Naive thymus-derived CD8-positive, alpha-beta T cell (primary cell): Measurements from ENCODE around the gene F5. TPM values are rescaled to one million over a fixed set of nuclear protein-coding genes. Genes with fewer than 3 reads are reported as not detected.
"Not testable (repeated sequence)": the region's sequence is repeated elsewhere in the genome, so short reads cannot be mapped to it uniquely, and the experiment has no call there.

Experiments
- ATAC-seq, 2 donors: fragments of 150-1000 bp; cut with Tn5 transposase in 1 of 2; sonication (Bioruptor Pico), chemical (Tn5 transposase) in 1 of 2; 1 replicate in 1 of 2; 2 replicates in 1 of 2; pipeline ENCODE4 v1.10.0; 2021; ENCODE audit warnings: mild to moderate bottlenecking in 2 of 2, moderate library complexity in 2 of 2
- POLR2A ChIA-PET: fragments of 350-600 bp; sonication (Branson Sonifier 250); formaldehyde crosslinking; loops from one replicate; lab custom pipeline; 2021; ENCODE audit warnings: antibody characterized with exemption; lab: Charles Lee
- DNase-seq, 10 donors: peaks; one replicate each; pipeline versions ENCODE4 v3.0.0 to v3.0.0-alpha.2; 2020 to 2022
- H3K27ac Mint-ChIP-seq, 10 donors: one replicate each; pipeline ENCODE4 v1.8.0; 2020 to 2022; ENCODE audit warnings: mild to moderate bottlenecking in 10 of 10, mixed read lengths in 10 of 10, moderate library complexity in 4 of 10, inconsistent platforms in 1 of 10
- H3K27me3 Mint-ChIP-seq, 5 donors: one replicate each; pipeline ENCODE4 v1.8.0; 2021 to 2022; ENCODE audit warnings: mixed read lengths in 5 of 5
- H3K36me3 Mint-ChIP-seq, 3 donors: one replicate each; pipeline ENCODE4 v1.8.0; 2020 to 2022; ENCODE audit warnings: mixed read lengths in 3 of 3, mild to moderate bottlenecking in 2 of 3, inconsistent platforms in 1 of 3
- H3K4me1 Mint-ChIP-seq, 4 donors: one replicate each; pipeline ENCODE4 v1.8.0; 2021 to 2022; ENCODE audit warnings: mixed read lengths in 4 of 4
- H3K4me3 Mint-ChIP-seq, 10 donors: one replicate each; pipeline ENCODE4 v1.8.0; 2020 to 2022; ENCODE audit warnings: mild to moderate bottlenecking in 10 of 10, mixed read lengths in 10 of 10, moderate library complexity in 6 of 10, inconsistent platforms in 1 of 10
- H3K9me3 Mint-ChIP-seq, 9 donors: one replicate each; pipeline ENCODE4 v1.8.0; 2020 to 2022; ENCODE audit warnings: mixed read lengths in 9 of 9, mild to moderate bottlenecking in 3 of 9, inconsistent platforms in 1 of 9, moderate library complexity in 1 of 9
- polyA plus RNA-seq, 3 donors: library from polyadenylated mRNA; unstranded; fragments of 300-500 nt; fragmentation: Illumina TruSeq; gene quantifications; one replicate each; pipeline ENCODE4 v1.2.3, GENCODE V29; 2021
- total RNA-seq, 8 experiments: library from RNA in 2 of 8; stranded (reverse) in 2 of 8; gene quantifications; one replicate each; pipeline ENCODE4 v1.2.3 and lab custom pipeline; 2021 to 2026

Gene F5
- total and polyA plus RNA-seq, 5 experiments from 2014 or later = 0.16 to 0.91 (median 0.21) TPM; not detected in 1

DNA sequence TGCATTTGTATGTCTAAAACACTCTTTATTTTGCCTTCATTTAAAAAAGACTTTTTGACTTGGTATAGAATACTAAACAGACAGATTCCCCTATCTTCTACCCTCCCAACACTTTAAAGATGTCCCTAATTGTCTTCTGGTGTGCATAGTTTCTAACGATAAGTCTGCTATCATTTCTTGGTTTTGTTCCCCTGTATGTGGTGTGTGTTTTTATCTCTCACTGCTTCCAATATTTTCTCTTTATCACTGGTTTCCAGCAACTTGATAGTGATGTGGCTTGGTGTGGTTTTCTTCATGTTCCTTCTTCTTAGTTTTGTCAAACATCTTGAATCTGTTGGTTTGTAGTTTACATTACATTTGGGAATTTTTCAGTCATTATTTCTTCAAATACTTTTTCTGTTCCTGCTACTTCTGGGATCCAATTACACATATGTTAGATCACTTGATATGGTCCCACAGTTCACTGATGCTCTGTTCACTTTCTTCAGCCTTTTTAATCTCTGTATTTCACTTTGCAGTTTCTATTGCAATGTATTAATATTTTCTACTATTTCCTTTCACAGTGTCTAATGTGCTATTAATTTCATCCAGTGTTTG is 23.2 kb downstream of the F5 start:
- H3K4me3 Mint-ChIP-seq = no peak overlapping the region
- peaks cover 0 to 13% (median 9%) of the 10 kb centered on the region in 3 donors for H3K36me3 Mint-ChIP-seq
- ATAC-seq (no peak), DNase-seq (no peak)
- H3K27me3 Mint-ChIP-seq = peaks cover 0 to 13% (median 2%) of the 10 kb centered on the region in 5 donors
- POLR2A ChIA-PET = no interaction called here
- peaks cover 0 to 4% (median 1%) of the 10 kb centered on the region in 4 donors for H3K4me1 Mint-ChIP-seq
- H3K27ac Mint-ChIP-seq = no peak overlapping the region
- H3K9me3 Mint-ChIP-seq = peaks cover 0 to 24% (median 14%) of the 10 kb centered on the region in 9 donors

DNA sequence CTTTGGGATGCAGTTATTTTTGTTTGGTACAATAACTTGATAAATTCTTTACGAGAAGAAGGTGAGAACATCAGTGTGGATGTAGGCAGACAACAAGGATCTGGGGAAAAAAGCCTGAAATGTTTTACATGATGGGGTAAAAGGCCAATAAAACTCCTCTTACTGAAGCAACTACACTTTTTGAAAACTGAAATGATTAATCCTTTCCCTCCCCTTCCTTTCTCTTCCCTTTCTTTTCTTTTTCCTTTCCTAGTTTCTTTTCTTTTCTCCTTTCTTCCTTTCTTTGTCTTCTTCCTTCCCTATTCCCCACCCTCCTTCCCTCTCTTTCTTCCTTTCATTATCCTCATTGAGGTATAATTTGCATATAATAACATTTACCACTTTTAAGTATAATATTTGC is 24.6 kb downstream of the F5 start:
- peaks cover 0 to 13% (median 2%) of the 10 kb centered on the region in 5 donors for H3K27me3 Mint-ChIP-seq
- H3K27ac Mint-ChIP-seq = no peak overlapping the region
- H3K4me1 Mint-ChIP-seq = peaks cover 0 to 4% (median 1%) of the 10 kb centered on the region in 4 donors
- H3K9me3 Mint-ChIP-seq = peaks cover 0 to 24% (median 14%) of the 10 kb centered on the region in 9 donors
- no peak overlapping the region for H3K4me3 Mint-ChIP-seq
- peaks cover 0 to 13% (median 9%) of the 10 kb centered on the region in 3 donors for H3K36me3 Mint-ChIP-seq
- ATAC-seq = no peak
- POLR2A ChIA-PET = no interaction called here
- no peak for DNase-seq

DNA sequence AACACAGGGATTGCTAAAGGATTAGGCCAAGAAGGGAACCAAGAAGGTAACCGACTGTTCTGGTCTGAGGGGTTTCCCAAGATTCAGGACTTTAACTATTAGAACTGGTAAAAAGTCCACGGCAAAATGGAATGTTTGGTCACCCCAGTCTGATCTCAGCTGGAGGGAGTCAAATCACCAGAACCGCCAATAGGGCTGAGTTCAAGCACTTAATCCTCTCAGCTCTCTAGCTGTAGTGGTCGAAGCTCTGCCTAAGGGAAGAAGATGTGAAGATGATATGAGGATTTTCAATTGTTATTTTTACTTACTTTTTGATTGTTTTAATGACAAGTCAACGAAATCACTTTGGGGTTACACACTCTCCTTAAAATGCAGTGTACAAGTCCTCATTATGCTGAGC is 29.1 kb downstream of the F5 start:
- Mint-ChIP-seq H3K27ac (no peak overlapping the region), H3K4me1 (peaks cover 0 to 3% (median 0%) of the 10 kb centered on the region in 4 donors), H3K27me3 (peaks cover 0 to 2% (median 0%) of the 10 kb centered on the region in 5 donors), H3K9me3 (no peaks in the 10 kb centered on the region), H3K4me3 (no peak overlapping the region), H3K36me3 (peaks cover 0 to 2% (median 0%) of the 10 kb centered on the region in 3 donors)
- ATAC-seq (no peak), DNase-seq (no peak)
- POLR2A ChIA-PET = no interaction called here

DNA sequence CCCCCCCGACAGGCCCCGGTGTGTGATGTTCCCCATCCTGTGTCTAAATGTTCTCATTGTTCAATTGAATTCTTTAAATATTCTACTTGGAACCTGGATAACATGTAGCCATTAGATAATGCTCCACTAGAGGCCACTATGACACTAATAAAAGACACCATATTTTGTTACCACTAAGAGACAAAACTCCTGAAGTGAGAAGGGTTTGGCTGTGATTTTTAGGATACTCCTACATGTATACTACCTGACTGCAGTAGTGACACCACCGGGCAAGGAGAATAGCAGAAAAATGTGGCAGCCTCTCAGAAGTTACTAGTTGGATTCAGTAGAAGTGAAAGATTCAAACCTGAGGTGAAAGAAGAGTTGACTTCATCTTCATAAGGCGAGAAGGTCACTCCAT is 36.0 kb downstream of the F5 start:
- POLR2A ChIA-PET = no interaction called here
- Mint-ChIP-seq H3K27ac (no peak overlapping the region), H3K27me3 (peaks cover 0 to 6% (median 2%) of the 10 kb centered on the region in 5 donors), H3K9me3 (no peaks in the 10 kb centered on the region), H3K4me3 (no peak overlapping the region), H3K4me1 (peaks cover 0 to 6% (median 1%) of the 10 kb centered on the region in 4 donors), H3K36me3 (no peaks in the 10 kb centered on the region)
- peak in 4 of 10 donors; percentile 5 to 60 (median 50) for DNase-seq
- peak; percentile 71 to 75 for ATAC-seq

DNA sequence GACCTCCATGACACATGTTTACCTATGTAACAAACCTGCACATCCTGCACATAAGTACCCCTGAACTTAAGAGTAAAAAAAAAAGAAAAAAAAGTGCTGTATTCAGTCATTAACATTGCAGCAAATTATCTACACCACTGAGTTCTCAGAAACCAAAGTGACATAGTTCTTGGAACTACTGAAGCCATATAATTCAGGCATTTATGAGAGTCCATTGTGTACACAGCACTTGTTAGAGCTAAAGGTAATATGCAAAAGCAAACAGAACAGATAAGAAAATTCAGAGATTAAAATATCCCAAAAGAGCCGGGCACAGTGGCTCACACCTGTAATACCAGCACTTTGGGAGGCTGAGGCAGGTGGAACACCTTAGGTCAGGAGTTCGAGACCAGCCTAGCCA is 38.0 kb downstream of the F5 start:
- peaks cover 0 to 6% (median 1%) of the 10 kb centered on the region in 4 donors for H3K4me1 Mint-ChIP-seq
- H3K27ac Mint-ChIP-seq = no peak overlapping the region
- DNase-seq (no peak), ATAC-seq (no peak)
- POLR2A ChIA-PET = no interaction called here
- no peaks in the 10 kb centered on the region for H3K9me3 Mint-ChIP-seq
- peaks cover 0 to 8% (median 2%) of the 10 kb centered on the region in 5 donors for H3K27me3 Mint-ChIP-seq
- H3K36me3 Mint-ChIP-seq = no peaks in the 10 kb centered on the region
- no peak overlapping the region for H3K4me3 Mint-ChIP-seq

DNA sequence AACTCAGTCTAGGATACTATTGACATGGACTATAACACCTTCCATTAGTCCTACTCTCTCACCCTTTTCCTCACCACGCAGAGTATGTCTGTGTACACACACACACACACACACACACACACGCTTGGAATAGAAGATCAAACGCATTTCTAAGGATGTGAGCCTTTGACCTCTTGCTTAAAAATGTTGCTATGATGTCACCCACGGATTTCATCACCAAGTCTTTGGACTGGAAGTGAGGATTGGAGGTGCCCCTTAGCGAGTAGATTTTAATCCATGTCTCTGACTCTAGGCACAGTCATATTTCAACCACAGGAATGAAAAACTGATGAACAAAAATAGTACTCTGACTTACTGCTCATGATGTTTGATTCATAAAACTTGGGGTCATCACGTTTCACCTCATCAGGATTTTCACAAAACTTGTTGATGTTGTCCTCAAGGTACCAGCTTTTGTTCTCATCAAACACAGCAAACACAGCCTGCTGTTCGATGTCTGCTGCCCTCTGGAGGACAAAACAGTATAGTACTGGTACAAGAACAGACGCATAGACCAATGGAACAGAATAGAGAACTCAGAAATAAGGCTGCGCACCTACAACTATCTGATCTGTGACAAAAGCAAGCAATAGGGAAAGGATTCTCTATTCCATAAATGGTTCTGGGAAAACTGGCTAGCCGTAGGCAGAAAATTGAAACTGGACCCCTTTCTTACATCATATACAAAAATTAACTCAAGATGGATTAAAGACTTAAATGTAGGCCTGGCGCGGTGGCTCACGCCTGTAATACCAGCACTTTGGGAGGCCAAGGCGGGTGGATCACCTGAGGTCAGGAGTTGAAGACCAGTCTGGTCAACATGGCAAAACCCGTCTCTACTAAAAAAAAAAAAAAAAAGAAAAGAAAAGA is 39.9 kb downstream of the F5 start:
- H3K27ac Mint-ChIP-seq = peak overlapping the region in 1 of 10 donors; percentile 58
- POLR2A ChIA-PET = no interaction called here

DNA sequence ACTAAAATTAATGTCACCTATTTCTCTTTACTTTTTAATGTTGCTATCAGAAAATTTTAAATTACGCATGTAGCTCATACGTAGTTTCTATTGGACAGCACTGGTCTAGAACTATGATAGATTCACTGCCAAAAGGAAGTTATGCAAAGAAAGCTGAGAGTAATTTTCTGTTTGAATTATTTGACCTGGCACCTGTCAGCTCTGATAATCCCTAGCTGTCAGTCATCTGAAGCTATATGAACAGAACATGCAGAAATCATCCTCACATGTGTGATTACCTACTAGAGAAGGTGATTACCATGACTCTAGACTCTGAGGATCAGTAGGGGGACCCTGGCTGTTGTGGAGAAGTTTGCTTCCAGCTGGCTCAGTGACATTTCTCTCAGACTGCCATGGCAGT is 40.8 kb downstream of the F5 start:
- H3K4me3 Mint-ChIP-seq = no peak overlapping the region
- H3K36me3 Mint-ChIP-seq = no peaks in the 10 kb centered on the region
- ATAC-seq (no peak), DNase-seq (no peak)
- peaks cover 0 to 6% (median 2%) of the 10 kb centered on the region in 5 donors for H3K27me3 Mint-ChIP-seq
- no peaks in the 10 kb centered on the region for H3K9me3 Mint-ChIP-seq
- POLR2A ChIA-PET = no interaction called here
- H3K27ac Mint-ChIP-seq = no peak overlapping the region
- H3K4me1 Mint-ChIP-seq = peaks cover 0 to 4% (median 1%) of the 10 kb centered on the region in 4 donors

More for the DNA sequence above, 39.9 kb downstream of the F5 start:
- Mint-ChIP-seq H3K27me3 (peaks cover 0 to 6% (median 2%) of the 10 kb centered on the region in 5 donors), H3K4me3 (no peak overlapping the region), H3K36me3 (no peaks in the 10 kb centered on the region), H3K4me1 (peaks cover 0 to 6% (median 1%) of the 10 kb centered on the region in 4 donors), H3K9me3 (no peaks in the 10 kb centered on the region)
- DNase-seq = peak; percentile 8 to 76 (median 58)
- ATAC-seq = peak; percentile 84 to 93

DNA sequence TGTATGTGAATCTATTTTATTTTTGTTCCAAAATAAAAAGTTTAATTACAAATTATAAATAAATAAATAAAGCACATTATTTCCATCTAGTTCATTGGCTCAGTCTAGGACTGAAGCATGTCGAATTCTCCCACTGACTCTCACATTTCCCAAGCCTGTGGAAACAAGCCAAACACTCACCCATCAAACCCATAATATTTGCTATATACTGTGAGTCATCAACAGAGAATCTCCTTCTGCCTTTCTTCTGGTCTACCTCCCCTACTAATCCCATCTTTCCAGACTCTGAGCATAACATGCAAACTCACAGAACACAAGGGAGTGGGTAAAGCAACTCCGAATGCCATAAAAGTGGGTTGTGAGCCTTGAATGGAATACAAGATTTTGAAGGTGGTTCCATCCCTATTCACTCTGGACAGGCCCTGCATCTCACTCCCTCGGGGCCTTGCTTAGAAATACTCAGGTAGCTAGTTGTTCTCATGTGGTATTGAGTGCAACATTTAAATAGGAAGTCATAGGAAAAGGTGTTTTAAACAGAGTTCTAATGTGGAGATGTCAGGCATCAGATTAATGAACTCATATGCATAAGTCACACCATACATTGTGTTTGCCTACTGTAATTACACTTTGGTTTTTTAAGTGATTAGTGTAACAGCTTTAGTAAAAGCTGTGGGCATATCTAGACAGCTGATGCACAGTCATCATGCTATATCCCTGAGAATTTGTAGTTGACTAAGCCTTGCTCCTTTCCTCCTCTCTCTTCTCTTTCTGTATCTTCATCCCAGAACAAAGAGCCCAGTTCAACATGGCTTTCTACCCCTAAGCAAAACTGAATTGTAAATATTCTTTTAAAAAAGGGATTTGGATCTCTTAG is 47.0 kb downstream of the F5 start:
- H3K27ac Mint-ChIP-seq = no peak overlapping the region
- H3K9me3 Mint-ChIP-seq = no peaks in the 10 kb centered on the region
- POLR2A ChIA-PET = no interaction called here
- no peaks in the 10 kb centered on the region for H3K4me1 Mint-ChIP-seq
- peaks cover 0 to 2% (median 0%) of the 10 kb centered on the region in 5 donors for H3K27me3 Mint-ChIP-seq
- no peak overlapping the region for H3K4me3 Mint-ChIP-seq
- DNase-seq = no peak
- no peaks in the 10 kb centered on the region for H3K36me3 Mint-ChIP-seq
- no peak for ATAC-seq

DNA sequence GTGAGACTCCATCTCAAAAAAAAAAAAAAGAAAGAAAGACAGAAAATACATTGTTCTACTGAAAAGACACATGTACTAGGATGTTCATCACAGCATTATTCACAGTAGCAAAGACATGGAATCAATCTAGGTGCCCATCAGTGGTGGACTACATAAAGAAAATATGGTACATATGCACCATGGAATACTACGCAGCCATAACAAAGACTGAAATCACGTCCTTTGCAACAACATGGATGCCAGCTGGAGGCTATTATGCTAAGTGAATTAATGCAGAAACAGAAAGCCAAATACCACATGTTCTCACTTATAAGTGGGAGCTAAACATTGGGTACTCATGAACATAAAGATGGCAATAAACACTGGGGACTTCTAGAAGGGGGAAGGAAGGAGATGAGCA is 51.6 kb downstream of the F5 start:
- DNase-seq = no peak
- POLR2A ChIA-PET = no interaction called here
- no peak for ATAC-seq
- Mint-ChIP-seq H3K27me3 (peaks cover 0 to 4% (median 0%) of the 10 kb centered on the region in 5 donors), H3K4me1 (no peaks in the 10 kb centered on the region), H3K36me3 (no peaks in the 10 kb centered on the region), H3K4me3 (no peak overlapping the region), H3K9me3 (no peaks in the 10 kb centered on the region), H3K27ac (no peak overlapping the region)

DNA sequence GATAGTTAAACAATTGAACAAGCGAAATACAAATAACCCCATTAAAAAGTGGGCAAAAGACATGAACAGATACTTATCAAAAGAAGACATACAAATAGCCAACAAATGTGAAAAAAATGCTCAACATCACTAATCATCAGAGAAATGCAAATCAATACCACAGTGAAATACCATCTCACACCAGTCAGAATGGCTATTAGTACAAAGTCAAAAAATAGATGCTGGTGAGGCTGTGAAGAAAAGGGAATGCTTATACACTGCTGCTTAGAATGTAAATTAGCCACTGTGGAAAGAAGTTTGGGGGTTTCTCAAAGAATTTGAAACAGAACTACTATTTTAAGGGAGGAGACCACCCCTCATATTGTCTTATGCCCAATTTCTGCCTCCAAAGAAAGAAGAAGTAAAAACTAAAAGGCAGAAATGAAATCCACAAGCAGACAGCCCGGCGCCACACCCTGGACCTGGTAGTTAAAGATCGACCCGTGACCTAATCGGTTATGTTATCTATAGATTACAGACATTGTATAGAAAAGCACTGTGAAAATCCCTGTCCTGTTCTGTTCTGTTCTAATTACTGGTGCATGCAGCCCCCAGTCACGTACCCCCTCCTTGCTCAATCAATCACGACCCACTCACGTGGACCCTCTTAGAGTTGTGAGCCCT is 52.6 kb downstream of the F5 start:
- POLR2A ChIA-PET, ATAC-seq: not testable (repeated sequence)

DNA sequence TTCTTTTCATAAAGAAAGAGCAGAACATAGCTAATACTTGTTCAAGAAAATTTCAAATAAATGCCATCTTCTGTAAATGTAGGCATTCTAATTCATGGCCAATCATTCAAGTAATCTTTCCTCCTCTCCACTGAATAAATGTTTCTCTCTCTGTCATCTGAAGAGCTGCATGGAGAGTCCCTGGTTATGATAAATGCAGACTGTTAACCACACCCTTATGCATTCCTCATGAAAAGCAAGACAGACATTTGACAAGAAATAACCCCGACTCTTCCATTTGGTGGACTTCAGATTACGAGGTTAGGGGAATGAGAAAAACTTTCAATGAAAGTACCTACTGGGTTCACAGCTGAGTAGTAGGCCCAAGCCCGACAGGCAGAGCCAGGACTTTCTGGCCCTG is 55.8 kb downstream of the F5 start:
- POLR2A ChIA-PET = no interaction called here
- DNase-seq = no peak
- H3K36me3 Mint-ChIP-seq = no peaks in the 10 kb centered on the region
- ATAC-seq = no peak
- H3K9me3 Mint-ChIP-seq = no peaks in the 10 kb centered on the region
- H3K27ac Mint-ChIP-seq = no peak overlapping the region
- H3K4me3 Mint-ChIP-seq = no peak overlapping the region
- H3K27me3 Mint-ChIP-seq = peaks cover 0 to 13% (median 0%) of the 10 kb centered on the region in 5 donors
- H3K4me1 Mint-ChIP-seq = peaks cover 0 to 12% (median 2%) of the 10 kb centered on the region in 4 donors

More for the DNA sequence above, 52.6 kb downstream of the F5 start:
- not testable (repeated sequence) for H3K4me3 Mint-ChIP-seq, DNase-seq, H3K9me3 Mint-ChIP-seq, H3K27me3 Mint-ChIP-seq, H3K4me1 Mint-ChIP-seq, H3K27ac Mint-ChIP-seq, H3K36me3 Mint-ChIP-seq
